ENCODE results near the gene SCAI. TPM values are rescaled to one million over a fixed set of nuclear protein-coding genes. Genes with fewer than 3 reads are reported as not detected.
"Not testable (repeated sequence)": the region's sequence is repeated elsewhere in the genome, so short reads cannot be mapped to it uniquely, and the experiment has no call there.

The SCAI gene
- total RNA-seq, 1 experiment from 2014 or later: 3.7 TPM

- TF ChIP-seq CTCF (IDR thresholded peaks at IDR 0.05; ENCODE audit: unreplicated experiment): no peak
- Mint-ChIP-seq H3K27ac (ENCODE audit: low read depth, unreplicated experiment) (peak overlapping the region; percentile 57), H3K4me3 (ENCODE audit: unreplicated experiment) (no peak overlapping the region), H3K27me3 (ENCODE audit: insufficient read depth, unreplicated experiment) (no peaks in the 10 kb centered on the region), H3K4me1 (ENCODE audit: insufficient read depth, unreplicated experiment) (no peaks in the 10 kb centered on the region), H3K36me3 (ENCODE audit: insufficient read depth, unreplicated experiment) (peaks cover 70% of the 10 kb centered on the region), H3K9me3 (ENCODE audit: unreplicated experiment) (no peaks in the 10 kb centered on the region)
- intact Hi-C loops (cut with micrococcal nuclease): no loop called here
- no peak for DNase-seq (ENCODE audit: unreplicated experiment)
- no TSS peak for BruUV-seq (replicated peaks)
- POLR2A ChIA-PET: interaction anchor here (0.6 to 1.1 kb wide), 2 partner anchors 13 to 32 kb away, joined by 3 to 5 read pairs; no protein-coding TSS in a partner anchor
- CTCF ChIA-PET: interaction anchor here (0.6 kb wide), 1 partner anchor 48 kb away, joined by 3 read pairs; no protein-coding TSS in a partner anchor
Measured at GRCh38 chr9:124932333-124932732, 211.0 kb downstream of the SCAI start.

GRCh38 chr9:124929464-124929863, 213.9 kb downstream of the SCAI start:
- Mint-ChIP-seq H3K27me3 (ENCODE audit: insufficient read depth, unreplicated experiment) (no peaks in the 10 kb centered on the region), H3K9me3 (ENCODE audit: unreplicated experiment) (no peaks in the 10 kb centered on the region), H3K4me3 (ENCODE audit: unreplicated experiment) (no peak overlapping the region), H3K27ac (ENCODE audit: low read depth, unreplicated experiment) (no peak overlapping the region), H3K4me1 (ENCODE audit: insufficient read depth, unreplicated experiment) (no peaks in the 10 kb centered on the region), H3K36me3 (ENCODE audit: insufficient read depth, unreplicated experiment) (peaks cover 72% of the 10 kb centered on the region)
- CTCF ChIA-PET: interaction anchor here (0.6 to 1.3 kb wide), 3 partner anchors 38 to 370 kb away, joined by 3 read pairs; no protein-coding TSS in a partner anchor
- POLR2A ChIA-PET: interaction anchor here (0.6 to 2.5 kb wide), 4 partner anchors 10 to 332 kb away, joined by 3 to 12 read pairs (median 4); partner anchors contain the start of genes GAPVD1 and GOLGA1
- no TSS peak for BruUV-seq (replicated peaks)
- no peak for TF ChIP-seq CTCF (IDR thresholded peaks at IDR 0.05; ENCODE audit: unreplicated experiment)
- intact Hi-C loops (cut with micrococcal nuclease): no loop called here
- DNase-seq (ENCODE audit: unreplicated experiment): no peak

- ChIA-PET CTCF (no interaction called here), POLR2A (interaction anchor here (0.7 kb wide), 1 partner anchor 13 kb away, joined by 3 read pairs; no protein-coding TSS in a partner anchor)
- Mint-ChIP-seq H3K27me3 (ENCODE audit: insufficient read depth, unreplicated experiment) (no peaks in the 10 kb centered on the region), H3K36me3 (ENCODE audit: insufficient read depth, unreplicated experiment) (peaks cover 72% of the 10 kb centered on the region), H3K27ac (ENCODE audit: low read depth, unreplicated experiment) (no peak overlapping the region), H3K4me1 (ENCODE audit: insufficient read depth, unreplicated experiment) (no peaks in the 10 kb centered on the region), H3K9me3 (ENCODE audit: unreplicated experiment) (no peaks in the 10 kb centered on the region), H3K4me3 (ENCODE audit: unreplicated experiment) (no peak overlapping the region)
- intact Hi-C loops (cut with micrococcal nuclease): no loop called here
- TF ChIP-seq CTCF (IDR thresholded peaks at IDR 0.05; ENCODE audit: unreplicated experiment): no peak
- DNase-seq (ENCODE audit: unreplicated experiment): no peak
- BruUV-seq (replicated peaks): no TSS peak
Measured at GRCh38 chr9:124928116-124928515, 215.2 kb downstream of the SCAI start.

- H3K9me3 Mint-ChIP-seq (ENCODE audit: unreplicated experiment); H3K27me3 Mint-ChIP-seq (ENCODE audit: insufficient read depth, unreplicated experiment); intact Hi-C loops (cut with micrococcal nuclease); BruUV-seq (replicated peaks); CTCF ChIA-PET; H3K4me3 Mint-ChIP-seq (ENCODE audit: unreplicated experiment); H3K27ac Mint-ChIP-seq (ENCODE audit: low read depth, unreplicated experiment); H3K4me1 Mint-ChIP-seq (ENCODE audit: insufficient read depth, unreplicated experiment); POLR2A ChIA-PET: not testable (repeated sequence)
- peaks cover 71% of the 10 kb centered on the region for H3K36me3 Mint-ChIP-seq (ENCODE audit: insufficient read depth, unreplicated experiment)
- DNase-seq (ENCODE audit: unreplicated experiment): peak; percentile 9
Measured at GRCh38 chr9:124920394-124920793, 222.9 kb downstream of the SCAI start.

All from MCF 10A (cell line).